ENCODE results near the gene SPTLC3.

SPTLC3 gene

GRCh38 chr20:13042458-13042794, 33.7 kb downstream of the SPTLC3 start:
- no peak overlapping the region for H3K27ac ChIP-seq (replicated peaks)
- TF ChIP-seq CTCF (IDR thresholded peaks at IDR 0.05; ENCODE audit: insufficient read depth, low read length) (no peak), POLR2AphosphoS5 (IDR thresholded peaks at IDR 0.05; ENCODE audit: low read depth) (no peak), REST (IDR thresholded peaks at IDR 0.05; ENCODE audit: insufficient replicate concordance, low read depth) (no peak), GABPA (IDR thresholded peaks at IDR 0.05; ENCODE audit: low read depth) (no peak)
- H3K27me3 ChIP-seq (ENCODE audit: insufficient read depth, poor library complexity, severe bottlenecking): no peaks in the 10 kb centered on the region
- no peak for DNase-seq (ENCODE audit: low read depth in 1 of 2, low spot score in 1 of 2)
- no peak overlapping the region for H3K4me3 ChIP-seq (replicated peaks; ENCODE audit: insufficient read depth, low read length)

GRCh38 chr20:13046409-13046808, 37.6 kb downstream of the SPTLC3 start:
- DNase-seq (ENCODE audit: low read depth in 1 of 2, low spot score in 1 of 2): no peak
- Histone ChIP-seq H3K4me3 (replicated peaks; ENCODE audit: insufficient read depth, low read length) (no peak overlapping the region), H3K27ac (replicated peaks) (no peak overlapping the region), H3K27me3 (ENCODE audit: insufficient read depth, poor library complexity, severe bottlenecking) (no peaks in the 10 kb centered on the region)
- TF ChIP-seq POLR2AphosphoS5 (IDR thresholded peaks at IDR 0.05; ENCODE audit: low read depth): no peak
- no peak for TF ChIP-seq CTCF (IDR thresholded peaks at IDR 0.05; ENCODE audit: insufficient read depth, low read length)
- no peak for TF ChIP-seq SPI1 (IDR thresholded peaks at IDR 0.05; ENCODE audit: borderline replicate concordance, low read depth)
- no peak for TF ChIP-seq REST (IDR thresholded peaks at IDR 0.05; ENCODE audit: insufficient replicate concordance, low read depth)
- no peak for TF ChIP-seq GABPA (IDR thresholded peaks at IDR 0.05; ENCODE audit: low read depth)

- Histone ChIP-seq H3K27me3 (ENCODE audit: insufficient read depth, poor library complexity, severe bottlenecking) (no peaks in the 10 kb centered on the region), H3K4me3 (replicated peaks; ENCODE audit: insufficient read depth, low read length) (no peak overlapping the region), H3K27ac (replicated peaks) (no peak overlapping the region)
- TF ChIP-seq GABPA (IDR thresholded peaks at IDR 0.05; ENCODE audit: low read depth) (no peak), CTCF (IDR thresholded peaks at IDR 0.05; ENCODE audit: insufficient read depth, low read length) (no peak), SPI1 (IDR thresholded peaks at IDR 0.05; ENCODE audit: borderline replicate concordance, low read depth) (no peak), REST (IDR thresholded peaks at IDR 0.05; ENCODE audit: insufficient replicate concordance, low read depth) (no peak), POLR2AphosphoS5 (IDR thresholded peaks at IDR 0.05; ENCODE audit: low read depth) (no peak)
- DNase-seq (ENCODE audit: low read depth in 1 of 2, low spot score in 1 of 2): no peak
Measured at GRCh38 chr20:13054011-13054410, 45.2 kb downstream of the SPTLC3 start.

Measured in HL-60 (cell line).